ENCODE results near the gene LIN9. TPM values are rescaled to one million over a fixed set of nuclear protein-coding genes. Genes with fewer than 3 reads are reported as not detected.

The LIN9 gene
- total and polyA plus RNA-seq, 2 donors (not counting 3 experiments of a cell fraction or from before 2014, with no cell fraction given) = 2.5 to 7.6 TPM

GRCh38 chr1:226325178-226325577 lies 16.2 kb upstream of the LIN9 start:
- Histone ChIP-seq H3K27me3 (ENCODE audit: control insufficient read depth in 2 of 2, insufficient read depth in 2 of 2, low read length in 2 of 2) (peaks cover 0 to 7% of the 10 kb centered on the region in 2 experiments), H3K4me1 (ENCODE audit: control insufficient read depth, extremely low read depth, insufficient read depth, low read length) (no peaks in the 10 kb centered on the region), H3K36me3 (ENCODE audit: control insufficient read depth in 2 of 2, extremely low read depth in 1 of 2, insufficient read depth in 2 of 2, low read length in 2 of 2) (no peaks in the 10 kb centered on the region), H3K9me3 (replicated peaks; ENCODE audit: control insufficient read depth, insufficient read depth, low read length) (no peaks in the 10 kb centered on the region), H2AFZ (ENCODE audit: low read depth, low read length) (no peak overlapping the region), H3K79me2 (ENCODE audit: control insufficient read depth, insufficient read depth, low read length) (no peaks in the 10 kb centered on the region), H3K4me3 (replicated peaks in 1 of 3; ENCODE audit: insufficient read depth in 1 of 3, low read depth in 1 of 3, low read length in 3 of 3) (no peak overlapping the region), H3K9me1 (replicated peaks; ENCODE audit: control insufficient read depth, extremely low read depth, insufficient read depth, low read length) (no peaks in the 10 kb centered on the region), H3K4me2 (ENCODE audit: insufficient read depth, low read length) (no peak overlapping the region), H3K9ac (replicated peaks; ENCODE audit: extremely low read depth, insufficient read depth, low read length) (no peak overlapping the region), H4K20me1 (replicated peaks; ENCODE audit: control insufficient read depth, extremely low read depth, insufficient read depth, low read length) (no peaks in the 10 kb centered on the region), H3K27ac (ENCODE audit: insufficient read depth, low read depth, low read length) (no peak overlapping the region)
- ChIA-PET CTCF (no interaction called here), POLR2A (no interaction called here)
- intact Hi-C loops (cut with micrococcal nuclease) = no loop called here
- dilution Hi-C loops (cut with MboI; ENCODE audit: extremely low pct_ligation_motif_present, low sequenced_read_pairs) = no loop called here
- DNase-seq (ENCODE audit: low read depth, low spot score) (no peak), FAIRE-seq (no peak)
- no TSS peak for BruUV-seq (replicated peaks)
- TF ChIP-seq MAX (IDR thresholded peaks at IDR 0.05; ENCODE audit: insufficient read depth, insufficient read length) (no peak), CTCF (IDR thresholded peaks at IDR 0.05; ENCODE audit: extremely low read depth in 1 of 2, insufficient read depth in 1 of 2, low read depth in 1 of 2, low read length in 2 of 2) (no peak), POLR2A (IDR thresholded peaks at IDR 0.05; ENCODE audit: low read depth, low read length) (no peak)

- CTCF ChIA-PET = interaction anchor here (1.2 kb wide), 1 partner anchor 9 kb away, joined by 6 read pairs; no protein-coding TSS in a partner anchor
- Histone ChIP-seq H2AFZ (ENCODE audit: low read depth, low read length) (no peak overlapping the region), H4K20me1 (replicated peaks; ENCODE audit: control insufficient read depth, extremely low read depth, insufficient read depth, low read length) (no peaks in the 10 kb centered on the region), H3K9ac (replicated peaks; ENCODE audit: extremely low read depth, insufficient read depth, low read length) (no peak overlapping the region), H3K27me3 (ENCODE audit: control insufficient read depth in 2 of 2, insufficient read depth in 2 of 2, low read length in 2 of 2) (peaks cover 0 to 7% of the 10 kb centered on the region in 2 experiments), H3K9me1 (replicated peaks; ENCODE audit: control insufficient read depth, extremely low read depth, insufficient read depth, low read length) (no peaks in the 10 kb centered on the region), H3K36me3 (ENCODE audit: control insufficient read depth in 2 of 2, extremely low read depth in 1 of 2, insufficient read depth in 2 of 2, low read length in 2 of 2) (no peaks in the 10 kb centered on the region), H3K4me3 (replicated peaks in 1 of 3; ENCODE audit: insufficient read depth in 1 of 3, low read depth in 1 of 3, low read length in 3 of 3) (no peak overlapping the region), H3K79me2 (ENCODE audit: control insufficient read depth, insufficient read depth, low read length) (no peaks in the 10 kb centered on the region), H3K9me3 (replicated peaks; ENCODE audit: control insufficient read depth, insufficient read depth, low read length) (no peaks in the 10 kb centered on the region), H3K4me2 (ENCODE audit: insufficient read depth, low read length) (no peak overlapping the region), H3K27ac (ENCODE audit: insufficient read depth, low read depth, low read length) (no peak overlapping the region), H3K4me1 (ENCODE audit: control insufficient read depth, extremely low read depth, insufficient read depth, low read length) (no peaks in the 10 kb centered on the region)
- dilution Hi-C loops (cut with MboI; ENCODE audit: extremely low pct_ligation_motif_present, low sequenced_read_pairs) (no loop called here), intact Hi-C loops (cut with micrococcal nuclease) (no loop called here)
- FAIRE-seq (no peak), DNase-seq (ENCODE audit: low read depth, low spot score) (no peak)
- no TSS peak for BruUV-seq (replicated peaks)
- TF ChIP-seq MYC (IDR thresholded peaks at IDR 0.05; ENCODE audit: low read depth, low read length) = no peak
- no peak for TF ChIP-seq GATA2 (IDR thresholded peaks at IDR 0.05; ENCODE audit: insufficient read depth, insufficient read length, low read depth, low read length)
- no peak for TF ChIP-seq POLR2AphosphoS5 (IDR thresholded peaks at IDR 0.05; ENCODE audit: insufficient read depth, low read depth, low read length)
- no peak for TF ChIP-seq EZH2 (IDR thresholded peaks at IDR 0.05; ENCODE audit: borderline replicate concordance, low read depth, low read length, severe bottlenecking)
- no peak for TF ChIP-seq POLR2A (IDR thresholded peaks at IDR 0.05; ENCODE audit: low read depth, low read length)
- TF ChIP-seq FOS (IDR thresholded peaks at IDR 0.05; ENCODE audit: borderline replicate concordance, insufficient read depth, low read length) = no peak
- no peak for TF ChIP-seq MAX (IDR thresholded peaks at IDR 0.05; ENCODE audit: insufficient read depth, insufficient read length)
- TF ChIP-seq JUN (IDR thresholded peaks at IDR 0.05; ENCODE audit: borderline replicate concordance, insufficient read depth, insufficient read length, low read depth) = no peak
- no peak for TF ChIP-seq CTCF (IDR thresholded peaks at IDR 0.05; ENCODE audit: extremely low read depth in 1 of 2, insufficient read depth in 1 of 2, low read depth in 1 of 2, low read length in 2 of 2)
- POLR2A ChIA-PET = no interaction called here
These were observed 15.5 kb upstream of the LIN9 start for GRCh38 chr1:226324479-226324878.

All from endothelial cell of umbilical vein (primary cell).